ENCODE measurements around the gene MYO3B.

- TF ChIP-seq GATA2 (IDR thresholded peaks at IDR 0.05; ENCODE audit: low read depth, low read length) (no peak), GATA3 (IDR thresholded peaks at IDR 0.05; ENCODE audit: low read depth, low read length) (no peak)
Observed at GRCh38 chr2:170449034-170449433, 271.1 kb downstream of the MYO3B start.
